HEK293T (cell line): ENCODE measurements around the gene CNN3.
"Not testable (repeated sequence)": the region's sequence is repeated elsewhere in the genome, so short reads cannot be mapped to it uniquely, and the experiment has no call there.

ENCODE experiments used
- CTCF ChIA-PET: fragments of 350-600 bp; formaldehyde crosslinking; extraction: SDS; loops from one replicate; lab custom pipeline; 2021; ENCODE audit warnings: antibody characterized with exemption, inconsistent platforms; lab: Yijun Ruan, JAX
- POLR2A ChIA-PET: fragments of 350-600 bp; formaldehyde crosslinking; extraction: SDS; loops from one replicate; lab custom pipeline; 2020; ENCODE audit warnings: antibody characterized with exemption, inconsistent platforms; lab: Yijun Ruan, JAX
- DNase-seq: peaks from one replicate; pipeline ENCODE4 v3.0.0; 2012; ENCODE audit warnings: mixed read lengths; ENCODE audit errors: extremely low spot score
- ARNT ChIP-seq: fragments of 450-650 bp; IDR thresholded peaks from 2 replicates; pipeline ENCODE4 v1.6.1; 2017; ENCODE audit warnings: mild to moderate bottlenecking
- BHLHE40 ChIP-seq: fragments of 450-650 bp; IDR thresholded peaks from 2 replicates; pipeline ENCODE4 v1.6.1; 2016; ENCODE audit warnings: mild to moderate bottlenecking, moderate library complexity, borderline replicate concordance
- CTBP1 ChIP-seq: fragments of 450-650 bp; IDR thresholded peaks from 2 replicates; pipeline ENCODE4 v1.6.1; 2016; ENCODE audit warnings: borderline replicate concordance
- ELF4 ChIP-seq: fragments of 450-650 bp; IDR thresholded peaks from 2 replicates; pipeline ENCODE4 v1.6.1; 2017; ENCODE audit warnings: antibody characterized with exemption
- FOXA1 ChIP-seq: fragments of 450-650 bp; IDR thresholded peaks from 2 replicates; pipeline ENCODE4 v1.6.1; 2016; ENCODE audit warnings: mild to moderate bottlenecking
- FOXK2 ChIP-seq: fragments of 450-650 bp; IDR thresholded peaks from 2 replicates; pipeline ENCODE4 v1.6.1; 2016; ENCODE audit warnings: mild to moderate bottlenecking
- FOXM1 ChIP-seq: fragments of 450-650 bp; IDR thresholded peaks from 2 replicates; pipeline ENCODE4 v1.6.1; 2017; ENCODE audit warnings: mild to moderate bottlenecking, borderline replicate concordance
- HDGF ChIP-seq: fragments of 450-650 bp; IDR thresholded peaks from 2 replicates; pipeline ENCODE4 v1.6.1; 2017; ENCODE audit warnings: antibody characterized with exemption, borderline replicate concordance
- L3MBTL2 ChIP-seq: fragments of 450-650 bp; conservative IDR thresholded peaks from 2 replicates; pipeline ENCODE4 v1.6.1; 2016; ENCODE audit warnings: mild to moderate bottlenecking
- LEF1 ChIP-seq: fragments of 450-650 bp; IDR thresholded peaks from 2 replicates; pipeline ENCODE4 v1.6.1; 2017; ENCODE audit warnings: mild to moderate bottlenecking, borderline replicate concordance
- NFRKB ChIP-seq: fragments of 450-650 bp; IDR thresholded peaks from 2 replicates; pipeline ENCODE4 v1.6.1; 2016; ENCODE audit warnings: mild to moderate bottlenecking, moderate library complexity
- PKNOX1 ChIP-seq: fragments of 450-650 bp; IDR thresholded peaks from 2 replicates; pipeline ENCODE4 v1.6.1; 2016
- SP1 ChIP-seq: fragments of 450-650 bp; IDR thresholded peaks from 2 replicates; pipeline ENCODE4 v1.6.1; 2017
- SUZ12 ChIP-seq: fragments of 450-650 bp; IDR thresholded peaks from 2 replicates; pipeline ENCODE4 v1.6.1; 2016; ENCODE audit warnings: mild to moderate bottlenecking
- TARDBP ChIP-seq: fragments of 450-650 bp; IDR thresholded peaks from 2 replicates; pipeline ENCODE4 v1.6.1; 2016
- ZNF384 ChIP-seq: fragments of 450-650 bp; IDR thresholded peaks from 2 replicates; pipeline ENCODE4 v1.6.1; 2016

The CNN3 gene

GRCh38 chr1:94951046-94951445, 24.1 kb upstream of the CNN3 start:
- TF ChIP-seq TARDBP (no peak), LEF1 (no peak), NFRKB (no peak), FOXA1 (no peak), ZNF384 (no peak), CTBP1 (no peak), ELF4 (no peak), FOXM1 (no peak), SP1 (no peak), HDGF (no peak), PKNOX1 (no peak), SUZ12 (no peak), ARNT (no peak), L3MBTL2 (no peak), FOXK2 (no peak)
- ChIA-PET CTCF (no interaction called here), POLR2A (no interaction called here)
- no peak for DNase-seq

- ChIA-PET CTCF (no interaction called here), POLR2A (no interaction called here)
- no peak for TF ChIP-seq LEF1
- TF ChIP-seq ARNT, result no peak
- TF ChIP-seq ZNF384, result no peak
- no peak for TF ChIP-seq BHLHE40
- no peak for TF ChIP-seq FOXA1
- no peak for TF ChIP-seq TARDBP
- no peak for TF ChIP-seq PKNOX1
- no peak for TF ChIP-seq CTBP1
- no peak for TF ChIP-seq NFRKB
- TF ChIP-seq SUZ12, result no peak
- TF ChIP-seq FOXM1, result no peak
- TF ChIP-seq SP1, result no peak
- no peak for TF ChIP-seq ELF4
- no peak for TF ChIP-seq L3MBTL2
- no peak for TF ChIP-seq HDGF
- no peak for TF ChIP-seq FOXK2
- DNase-seq, result no peak
Observed at GRCh38 chr1:94949681-94950661, 23.1 kb upstream of the CNN3 start.

- ChIA-PET CTCF (no interaction called here), POLR2A (interaction anchor here (0.6 to 1.6 kb wide), 3 partner anchors 19 to 55 kb away, joined by 3 to 4 read pairs (median 3); partner anchors contain the start of gene CNN3)
- TF ChIP-seq FOXK2, result no peak
- TF ChIP-seq NFRKB, result no peak
- TF ChIP-seq SUZ12, result no peak
- no peak for TF ChIP-seq BHLHE40
- no peak for DNase-seq
Observed at GRCh38 chr1:94947437-94947836, 20.5 kb upstream of the CNN3 start.

- CTCF ChIA-PET, result no interaction called here
- no peak for DNase-seq
- no peak for TF ChIP-seq HDGF
- no peak for TF ChIP-seq L3MBTL2
- TF ChIP-seq ARNT, result no peak
- POLR2A ChIA-PET, result interaction anchor here (0.6 to 1.6 kb wide), 3 partner anchors 18 to 56 kb away, joined by 3 to 4 read pairs (median 3); partner anchors contain the start of gene CNN3
Observed at GRCh38 chr1:94946886-94947285, 20.0 kb upstream of the CNN3 start.

GRCh38 chr1:94942171-94943128, 15.5 kb upstream of the CNN3 start:
- ChIA-PET POLR2A (no interaction called here), CTCF (no interaction called here)

GRCh38 chr1:94941480-94941879, 14.6 kb upstream of the CNN3 start:
- CTCF ChIA-PET, DNase-seq, POLR2A ChIA-PET: not testable (repeated sequence)

More at GRCh38 chr1:94942171-94943128, 15.5 kb upstream of the CNN3 start:
- no peak for DNase-seq
- TF ChIP-seq ARNT, result no peak
- no peak for TF ChIP-seq FOXM1
- TF ChIP-seq HDGF, result no peak
- TF ChIP-seq FOXA1, result no peak
- no peak for TF ChIP-seq NFRKB
- TF ChIP-seq ZNF384, result no peak
- no peak for TF ChIP-seq SP1
- TF ChIP-seq TARDBP, result no peak
